ENCODE results near the gene GUCY2D. TPM values are rescaled to one million over a fixed set of nuclear protein-coding genes. Genes with fewer than 3 reads are reported as not detected.
A peak's percentile ranks its signal among the peaks of the same experiment; 100 is the strongest.
"Not testable (repeated sequence)": the region's sequence is repeated elsewhere in the genome, so short reads cannot be mapped to it uniquely, and the experiment has no call there.

Gene GUCY2D
- total and polyA plus RNA-seq, 2 experiments from 2014 or later, result 0.07 to 0.08 TPM

- H3K36me3 Mint-ChIP-seq (ENCODE audit: low read depth), result no peaks in the 10 kb centered on the region
- Histone ChIP-seq H3K9me2 (ENCODE audit: insufficient read depth) (no peaks in the 10 kb centered on the region), H4K20me1 (replicated peaks; ENCODE audit: insufficient read depth) (no peaks in the 10 kb centered on the region), H3K4me1 (ENCODE audit: insufficient read depth) (peaks cover 38% of the 10 kb centered on the region), H3K79me2 (replicated peaks; ENCODE audit: insufficient read depth) (no peaks in the 10 kb centered on the region), H3K27me3 (ENCODE audit: insufficient read depth) (peaks cover 74% of the 10 kb centered on the region), H2AFZ (no peak overlapping the region), H3K4me2 (no peak overlapping the region), H3K27ac (ENCODE audit: low read depth) (no peak overlapping the region), H3K36me3 (ENCODE audit: insufficient read depth) (no peaks in the 10 kb centered on the region), H3F3A (replicated peaks; ENCODE audit: low read depth) (no peaks in the 10 kb centered on the region), H3K4me3 (no peak overlapping the region)
- H3K9me3 Mint-ChIP-seq, result no peaks in the 10 kb centered on the region
- peaks cover 44% of the 10 kb centered on the region for H3K27me3 Mint-ChIP-seq (ENCODE audit: insufficient read depth, low read depth, poor library complexity)
- no peak overlapping the region; the same call in 2 of the 3 replicates for H3K4me3 Mint-ChIP-seq
- no peak overlapping the region for H3K27ac Mint-ChIP-seq
- ATAC-seq (peak; percentile 18), DNase-seq (ENCODE audit: low spot score) (peak; percentile 91)
- no peak for TF ChIP-seq ETS1 (IDR thresholded peaks at IDR 0.05)
- TF ChIP-seq ZNF331 (CRISPR knock-in tag; IDR thresholded peaks at IDR 0.05; ENCODE audit: low read depth), result no peak
- no peak for TF ChIP-seq CREB1 (CRISPR knock-in tag; IDR thresholded peaks at IDR 0.05; ENCODE audit: low read depth)
- peak; percentile 81 to 82 for TF ChIP-seq CTCF (conservative IDR thresholded peaks at IDR 0.05; ENCODE audit: low read depth in 2 of 2)
- no peak for TF ChIP-seq JUNB (IDR thresholded peaks at IDR 0.05; ENCODE audit: unreplicated experiment)
- H3K4me1 Mint-ChIP-seq, result peaks cover 40% of the 10 kb centered on the region
Observed at GRCh38 chr17:8060274-8060673, 57.9 kb downstream of the GUCY2D start.

- not testable (repeated sequence) for H3K27ac Mint-ChIP-seq; H3K79me2 ChIP-seq (replicated peaks; ENCODE audit: insufficient read depth); H2AFZ ChIP-seq; H3F3A ChIP-seq (replicated peaks; ENCODE audit: low read depth); DNase-seq (ENCODE audit: low spot score); H3K9me2 ChIP-seq (ENCODE audit: insufficient read depth); H4K20me1 ChIP-seq (replicated peaks; ENCODE audit: insufficient read depth); ATAC-seq; H3K9me3 Mint-ChIP-seq; H3K36me3 Mint-ChIP-seq (ENCODE audit: low read depth); H3K36me3 ChIP-seq (ENCODE audit: insufficient read depth); H3K27ac ChIP-seq (ENCODE audit: low read depth)
- peak overlapping the region; percentile 81 for H3K4me2 ChIP-seq
- peak overlapping the region; percentile 52 for H3K4me3 ChIP-seq
- Mint-ChIP-seq H3K4me3 (peak overlapping the region; percentile 68), H3K4me1 (peaks cover 40% of the 10 kb centered on the region), H3K27me3 (ENCODE audit: insufficient read depth, low read depth, poor library complexity) (peaks cover 54% of the 10 kb centered on the region)
- peaks cover 84% of the 10 kb centered on the region for H3K27me3 ChIP-seq (ENCODE audit: insufficient read depth)
- H3K4me1 ChIP-seq (ENCODE audit: insufficient read depth), result peaks cover 38% of the 10 kb centered on the region
Observed at GRCh38 chr17:8061851-8062250, 59.4 kb downstream of the GUCY2D start.

GRCh38 chr17:8062435-8062806 is 60.0 kb downstream of the GUCY2D start:
- Mint-ChIP-seq H3K27ac (no peak overlapping the region), H3K4me3 (peak overlapping the region; percentile 68), H3K27me3 (ENCODE audit: insufficient read depth, low read depth, poor library complexity) (peaks cover 55% of the 10 kb centered on the region), H3K9me3 (no peaks in the 10 kb centered on the region; the same call in 2 of the 3 replicates), H3K4me1 (peaks cover 36% of the 10 kb centered on the region), H3K36me3 (ENCODE audit: low read depth) (no peaks in the 10 kb centered on the region)
- TF ChIP-seq EZH2 (IDR thresholded peaks at IDR 0.05; ENCODE audit: low read depth, unreplicated experiment) (peak; percentile 29), ZNF331 (CRISPR knock-in tag; IDR thresholded peaks at IDR 0.05; ENCODE audit: low read depth) (no peak)
- Histone ChIP-seq H3F3A (replicated peaks; ENCODE audit: low read depth) (no peaks in the 10 kb centered on the region), H4K20me1 (replicated peaks; ENCODE audit: insufficient read depth) (no peaks in the 10 kb centered on the region), H3K9me2 (ENCODE audit: insufficient read depth) (no peaks in the 10 kb centered on the region), H3K4me2 (peak overlapping the region; percentile 81), H3K4me3 (peak overlapping the region; percentile 52), H3K36me3 (ENCODE audit: insufficient read depth) (no peaks in the 10 kb centered on the region), H3K27me3 (ENCODE audit: insufficient read depth) (peaks cover 83% of the 10 kb centered on the region), H2AFZ (no peak overlapping the region), H3K4me1 (ENCODE audit: insufficient read depth) (peaks cover 38% of the 10 kb centered on the region), H3K79me2 (replicated peaks; ENCODE audit: insufficient read depth) (no peaks in the 10 kb centered on the region), H3K27ac (ENCODE audit: low read depth) (no peak overlapping the region)
- DNase-seq (ENCODE audit: low spot score) (no peak), ATAC-seq (no peak)

Data from GM23338 (cell line).